Peyer's patch (tissue), 4 donors: ENCODE results near the gene ZFP36L2.

Experiments
- CTCF ChIP-seq, 6 experiments: fragments of 450-650 bp in 4 of 6; fragments of 200-600 bp in 2 of 6; sonication (generic) in 1 of 6; IDR thresholded peaks; one replicate each; pipeline ENCODE4 v1.5.1; 2017 to 2019; ENCODE audit warnings: antibody characterized with exemption in 6 of 6, mild to moderate bottlenecking in 3 of 6, moderate library complexity in 1 of 6
- POLR2A ChIP-seq, 2 donors: fragments of 450-650 bp; IDR thresholded peaks; one replicate each; pipeline ENCODE4 v1.5.1; 2017; ENCODE audit warnings: antibody characterized with exemption in 2 of 2, mild to moderate bottlenecking in 2 of 2, moderate library complexity in 2 of 2

DNA sequence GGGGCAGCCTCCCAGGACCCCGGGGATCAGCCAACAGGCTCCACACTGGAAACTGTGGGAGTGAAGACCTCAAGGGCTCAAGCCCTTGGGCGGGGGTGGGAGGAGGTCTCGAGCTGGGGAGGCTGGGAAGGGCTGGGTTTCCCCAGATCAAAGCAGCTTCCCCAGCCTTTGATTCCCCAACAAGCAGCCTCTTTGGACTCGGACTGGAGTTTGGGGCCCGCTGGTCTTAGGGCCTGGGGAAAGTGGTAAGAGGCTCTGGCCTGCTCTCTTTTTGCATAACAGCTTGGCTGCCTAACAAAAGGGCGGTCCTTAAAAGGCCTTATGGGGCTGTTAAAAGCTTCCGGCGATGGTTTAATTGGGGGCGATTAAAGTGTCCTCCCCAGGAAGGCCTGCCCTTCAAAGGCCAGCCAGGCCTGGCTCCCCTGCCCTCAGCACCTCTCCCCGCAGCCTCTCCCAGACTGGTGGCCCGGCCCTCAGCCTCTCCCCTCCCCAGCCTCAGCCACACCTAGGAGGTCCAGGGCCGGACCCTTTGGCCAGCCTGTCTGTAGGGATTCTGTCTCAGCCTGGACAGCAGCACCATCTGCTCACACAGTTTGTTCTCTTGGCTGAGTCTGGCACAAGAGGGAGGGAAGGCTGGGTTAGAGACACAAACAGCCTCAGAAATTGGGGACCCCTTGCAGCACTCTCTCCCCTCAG is 39.6 kb downstream of the ZFP36L2 start:
- no peak for TF ChIP-seq CTCF (IDR thresholded peaks at IDR 0.05)
- TF ChIP-seq POLR2A (IDR thresholded peaks at IDR 0.05): no peak
